GM21515 (cell line): ENCODE measurements around the gene PTGER3.

Experiments
- ATAC-seq: cut with Tn5 transposase; IDR thresholded peaks from one replicate; pipeline ENCODE4 v1.9.1; 2021; ENCODE audit not compliant: unreplicated experiment

The PTGER3 gene

GRCh38 chr1:71053146-71053545, 5.5 kb upstream of the PTGER3 start:
- no peak for ATAC-seq

- peak; percentile 70 for ATAC-seq
These were observed 2.5 kb upstream of the PTGER3 start for GRCh38 chr1:71049951-71050598.

- no peak for ATAC-seq
These were observed 553 bp downstream of the PTGER3 start for GRCh38 chr1:71046891-71047634.

GRCh38 chr1:71045463-71046028, 2.1 kb downstream of the PTGER3 start:
- ATAC-seq, result no peak

GRCh38 chr1:71044833-71045232, 2.8 kb downstream of the PTGER3 start:
- no peak for ATAC-seq

- no peak for ATAC-seq
These were observed 4.6 kb downstream of the PTGER3 start for GRCh38 chr1:71043065-71043464.

- no peak for ATAC-seq
These were observed 5.8 kb downstream of the PTGER3 start for GRCh38 chr1:71041806-71042205.

- ATAC-seq, result no peak
These were observed 7.9 kb downstream of the PTGER3 start for GRCh38 chr1:71039661-71040262.

GRCh38 chr1:71038942-71039341, 8.7 kb downstream of the PTGER3 start:
- no peak for ATAC-seq

GRCh38 chr1:71037829-71038620, 9.6 kb downstream of the PTGER3 start:
- ATAC-seq, result no peak

- ATAC-seq, result no peak
These were observed 10.6 kb downstream of the PTGER3 start for GRCh38 chr1:71037066-71037465.

- ATAC-seq, result no peak
These were observed 14.5 kb downstream of the PTGER3 start for GRCh38 chr1:71033136-71033535.

GRCh38 chr1:71031426-71031825, 16.2 kb downstream of the PTGER3 start:
- no peak for ATAC-seq

GRCh38 chr1:71030026-71030425, 17.6 kb downstream of the PTGER3 start:
- ATAC-seq, result no peak

- ATAC-seq, result no peak
These were observed 18.6 kb downstream of the PTGER3 start for GRCh38 chr1:71028981-71029380.

- no peak for ATAC-seq
These were observed 19.6 kb downstream of the PTGER3 start for GRCh38 chr1:71027991-71028390.

- no peak for ATAC-seq
These were observed 21.5 kb downstream of the PTGER3 start for GRCh38 chr1:71026093-71026492.

GRCh38 chr1:71023515-71023914, 24.1 kb downstream of the PTGER3 start:
- no peak for ATAC-seq

- ATAC-seq, result no peak
These were observed 28.2 kb downstream of the PTGER3 start for GRCh38 chr1:71019233-71019969.

GRCh38 chr1:71018791-71019190, 28.8 kb downstream of the PTGER3 start:
- no peak for ATAC-seq
